Neutrophil (primary cell): ENCODE measurements around the gene RALA.

ENCODE experiments used
- H3K27ac ChIP-seq: fragments of 200-600 bp; sonication (generic); 2 replicates; pipeline ENCODE4 v1.5.1; 2016; ENCODE audit warnings: mild to moderate bottlenecking, moderate library complexity
- H3K27me3 ChIP-seq: fragments of 200-600 bp; sonication (generic); 2 replicates; pipeline ENCODE4 v1.6.0; 2016; ENCODE audit warnings: mild to moderate bottlenecking
- H3K36me3 ChIP-seq: fragments of 200-600 bp; sonication (generic); 2 replicates; pipeline ENCODE4 v1.5.1; 2017
- H3K4me1 ChIP-seq, 2 experiments: fragments of 200-600 bp in 1 of 2; sonication (generic) in 1 of 2; 1 replicate in 1 of 2; 2 replicates in 1 of 2; pipeline versions ENCODE4 v1.5.1 to v1.6.1; 2013 to 2016; ENCODE audit warnings: low read depth in 1 of 2, low read length in 1 of 2, mild to moderate bottlenecking in 1 of 2, moderate library complexity in 1 of 2; ENCODE audit not compliant: control insufficient read depth in 1 of 2, insufficient read depth in 1 of 2
- H3K4me3 ChIP-seq, 2 experiments: fragments of 200-600 bp in 1 of 2; sonication (generic) in 1 of 2; 1 replicate in 1 of 2; 2 replicates in 1 of 2; pipeline ENCODE4 v1.5.1; 2013 to 2016; ENCODE audit warnings: low read depth in 1 of 2, low read length in 1 of 2, mild to moderate bottlenecking in 1 of 2, moderate library complexity in 1 of 2
- H3K9me3 ChIP-seq: fragments of 200-600 bp; sonication (generic); 2 replicates; pipeline ENCODE4 v1.5.1; 2016
- TF ChIP-seq, protein P1 (sequence below): fragments of 200-600 bp; sonication (generic); IDR thresholded peaks from 2 replicates; pipeline ENCODE4 v1.5.1; 2016; ENCODE audit warnings: antibody characterized with exemption

RALA gene

DNA sequence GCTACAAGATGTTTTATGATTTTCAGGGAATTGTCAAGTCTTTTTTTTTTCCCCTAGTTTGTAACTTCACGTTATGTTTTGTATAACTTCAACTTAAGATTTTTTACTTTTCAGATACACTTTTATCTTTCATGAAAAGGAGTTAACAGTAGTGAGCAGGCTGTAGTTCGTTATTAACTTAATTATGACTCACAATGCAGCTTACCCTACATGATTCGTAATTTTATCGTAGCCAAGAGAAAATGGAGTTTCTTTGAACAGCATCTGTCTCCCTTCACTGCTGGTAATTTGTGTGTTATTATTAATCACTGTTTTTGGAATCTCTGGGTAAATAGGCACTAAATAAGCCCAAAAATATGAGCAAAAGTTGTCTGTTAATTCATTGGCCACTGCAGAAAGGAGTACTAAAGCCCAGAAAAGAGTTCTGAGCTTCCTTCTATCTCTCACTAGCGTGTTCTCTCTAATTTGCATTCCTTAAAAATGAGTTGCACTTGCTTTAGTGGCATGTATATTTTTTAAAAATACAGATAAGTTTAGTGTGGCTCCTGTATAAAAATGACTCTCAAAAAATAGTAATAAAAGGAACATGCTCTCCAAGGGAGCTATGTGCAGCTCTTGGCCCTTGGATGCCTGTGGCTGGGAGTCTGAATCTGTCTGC is 36.1 kb downstream of the RALA start:
- TF ChIP-seq, protein P1, sequence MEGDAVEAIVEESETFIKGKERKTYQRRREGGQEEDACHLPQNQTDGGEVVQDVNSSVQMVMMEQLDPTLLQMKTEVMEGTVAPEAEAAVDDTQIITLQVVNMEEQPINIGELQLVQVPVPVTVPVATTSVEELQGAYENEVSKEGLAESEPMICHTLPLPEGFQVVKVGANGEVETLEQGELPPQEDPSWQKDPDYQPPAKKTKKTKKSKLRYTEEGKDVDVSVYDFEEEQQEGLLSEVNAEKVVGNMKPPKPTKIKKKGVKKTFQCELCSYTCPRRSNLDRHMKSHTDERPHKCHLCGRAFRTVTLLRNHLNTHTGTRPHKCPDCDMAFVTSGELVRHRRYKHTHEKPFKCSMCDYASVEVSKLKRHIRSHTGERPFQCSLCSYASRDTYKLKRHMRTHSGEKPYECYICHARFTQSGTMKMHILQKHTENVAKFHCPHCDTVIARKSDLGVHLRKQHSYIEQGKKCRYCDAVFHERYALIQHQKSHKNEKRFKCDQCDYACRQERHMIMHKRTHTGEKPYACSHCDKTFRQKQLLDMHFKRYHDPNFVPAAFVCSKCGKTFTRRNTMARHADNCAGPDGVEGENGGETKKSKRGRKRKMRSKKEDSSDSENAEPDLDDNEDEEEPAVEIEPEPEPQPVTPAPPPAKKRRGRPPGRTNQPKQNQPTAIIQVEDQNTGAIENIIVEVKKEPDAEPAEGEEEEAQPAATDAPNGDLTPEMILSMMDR = no peak
- Histone ChIP-seq H3K27ac (no peak overlapping the region), H3K4me3 (no peak overlapping the region)

GRCh38 chr7:39661960-39662359 is 38.6 kb downstream of the RALA start:
- no peak overlapping the region for H3K4me3 ChIP-seq
- no peaks in the 10 kb centered on the region for H3K4me1 ChIP-seq
- H3K27me3 ChIP-seq = no peaks in the 10 kb centered on the region
- H3K36me3 ChIP-seq = no peaks in the 10 kb centered on the region
- TF ChIP-seq, protein P1 = no peak
- H3K9me3 ChIP-seq = no peaks in the 10 kb centered on the region
- H3K27ac ChIP-seq = no peak overlapping the region

More for the DNA sequence above, 36.1 kb downstream of the RALA start:
- no peaks in the 10 kb centered on the region for H3K27me3 ChIP-seq
- no peaks in the 10 kb centered on the region for H3K9me3 ChIP-seq
- no peaks in the 10 kb centered on the region for H3K4me1 ChIP-seq
- no peaks in the 10 kb centered on the region for H3K36me3 ChIP-seq

- H3K27ac ChIP-seq = no peak overlapping the region
Measured at GRCh38 chr7:39663263-39663662, 39.9 kb downstream of the RALA start.

DNA sequence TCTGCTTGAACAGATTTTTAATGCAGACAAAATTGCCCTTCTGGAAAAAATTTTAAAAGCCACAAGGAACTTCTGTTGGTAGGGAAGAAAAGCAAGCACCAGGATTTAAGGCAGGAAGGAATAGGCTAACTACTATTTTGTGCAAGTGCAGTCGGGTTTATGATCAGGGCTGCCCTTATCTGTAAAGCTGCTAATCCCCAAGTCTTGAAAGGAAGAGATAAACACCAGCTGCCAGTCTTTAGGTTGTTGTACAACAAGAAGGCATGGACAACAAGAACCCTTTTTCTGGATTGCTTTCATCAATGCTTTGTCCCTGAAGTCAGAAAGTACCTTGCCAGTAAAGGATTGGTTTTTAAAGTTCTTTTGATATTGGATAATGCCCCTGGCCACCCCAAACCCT is 40.7 kb downstream of the RALA start:
- Histone ChIP-seq H3K9me3 (no peaks in the 10 kb centered on the region), H3K27me3 (no peaks in the 10 kb centered on the region), H3K36me3 (no peaks in the 10 kb centered on the region), H3K4me3 (no peak overlapping the region), H3K27ac (no peak overlapping the region), H3K4me1 (no peaks in the 10 kb centered on the region)
- TF ChIP-seq, protein P1 = no peak

More at GRCh38 chr7:39663263-39663662, 39.9 kb downstream of the RALA start:
- H3K27me3 ChIP-seq = no peaks in the 10 kb centered on the region
- no peaks in the 10 kb centered on the region for H3K36me3 ChIP-seq
- TF ChIP-seq, protein P1 = no peak
- H3K4me3 ChIP-seq = no peak overlapping the region
- no peaks in the 10 kb centered on the region for H3K9me3 ChIP-seq
- no peaks in the 10 kb centered on the region for H3K4me1 ChIP-seq

- H3K4me1 ChIP-seq = no peaks in the 10 kb centered on the region
- H3K27me3 ChIP-seq = no peaks in the 10 kb centered on the region
- TF ChIP-seq, protein P1 = no peak
- H3K9me3 ChIP-seq = no peaks in the 10 kb centered on the region
- H3K36me3 ChIP-seq = no peaks in the 10 kb centered on the region
- H3K27ac ChIP-seq = no peak overlapping the region
- no peak overlapping the region for H3K4me3 ChIP-seq
Measured at GRCh38 chr7:39664585-39664984, 41.2 kb downstream of the RALA start.
